Activated gamma-delta T cell (primary cell): Measurements from ENCODE around the gene RETREG1.
"Not testable (repeated sequence)": the region's sequence is repeated elsewhere in the genome, so short reads cannot be mapped to it uniquely, and the experiment has no call there.

Experiments
- DNase-seq: peaks from one replicate; lab custom pipeline; 2025; lab: John Stamatoyannopoulos, UW

Gene RETREG1

GRCh38 chr5:16617274-16617968 lies 624 bp upstream of the RETREG1 start:
- peak; percentile 11 for DNase-seq

GRCh38 chr5:16615741-16616535 lies 859 bp downstream of the RETREG1 start:
- DNase-seq, result no peak

DNA sequence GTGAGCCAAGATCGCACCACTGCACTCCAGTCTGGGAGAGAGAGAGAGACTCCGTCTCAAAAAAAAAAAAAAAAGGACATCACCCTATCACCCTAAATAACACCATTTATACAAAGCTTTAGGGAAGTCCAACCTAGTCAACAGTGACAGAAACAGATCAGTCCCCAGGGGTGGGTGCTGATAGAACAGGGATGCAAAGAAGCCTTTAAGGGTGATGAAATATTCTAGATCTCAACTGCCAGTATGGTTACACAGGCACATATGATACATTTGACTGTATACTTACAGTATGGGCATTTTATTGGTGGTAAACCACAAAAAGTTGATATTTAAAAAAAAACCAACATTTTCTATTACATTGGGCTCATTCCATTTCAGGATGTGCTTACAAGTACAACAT lies 4.8 kb downstream of the RETREG1 start:
- DNase-seq, result no peak

DNA sequence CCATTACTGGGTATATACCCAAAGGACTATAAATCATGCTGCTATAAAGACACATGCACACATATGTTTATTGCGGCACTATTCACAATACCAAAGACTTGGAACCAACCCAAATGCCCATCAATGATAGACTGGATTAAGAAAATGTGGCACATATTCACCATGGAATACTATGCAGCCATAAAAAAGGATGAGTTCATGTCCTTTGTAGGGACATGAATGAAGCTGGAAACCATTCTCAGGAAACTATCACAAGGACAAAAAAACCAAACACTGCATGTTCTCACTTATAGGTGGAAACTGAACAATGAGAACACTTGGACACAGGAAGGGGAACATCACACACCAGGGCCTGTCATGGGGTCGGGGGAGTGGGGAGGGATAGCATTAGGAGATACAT lies 5.9 kb downstream of the RETREG1 start:
- not testable (repeated sequence) for DNase-seq

DNA sequence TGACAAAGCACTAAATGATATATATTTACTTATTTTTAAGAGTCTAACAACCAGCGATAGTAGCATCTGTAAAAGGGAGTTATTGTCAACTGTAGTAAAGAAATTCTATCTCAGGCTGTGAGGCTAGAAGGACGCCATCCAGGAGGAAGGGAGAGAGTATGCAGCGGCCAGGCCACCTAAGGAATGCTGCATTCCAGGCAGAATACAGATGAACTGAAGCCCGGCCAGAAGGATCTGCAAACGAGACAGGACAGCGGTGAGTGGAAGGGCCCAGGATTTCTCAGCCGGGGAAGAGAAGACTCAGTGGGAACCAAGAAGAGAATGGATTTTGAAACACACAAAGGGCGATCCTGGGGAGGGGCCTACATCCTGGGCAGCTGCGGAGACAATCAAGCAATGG lies 7.4 kb downstream of the RETREG1 start:
- no peak for DNase-seq

- no peak for DNase-seq
Observed at GRCh38 chr5:16606628-16607027, 10.2 kb downstream of the RETREG1 start.

DNA sequence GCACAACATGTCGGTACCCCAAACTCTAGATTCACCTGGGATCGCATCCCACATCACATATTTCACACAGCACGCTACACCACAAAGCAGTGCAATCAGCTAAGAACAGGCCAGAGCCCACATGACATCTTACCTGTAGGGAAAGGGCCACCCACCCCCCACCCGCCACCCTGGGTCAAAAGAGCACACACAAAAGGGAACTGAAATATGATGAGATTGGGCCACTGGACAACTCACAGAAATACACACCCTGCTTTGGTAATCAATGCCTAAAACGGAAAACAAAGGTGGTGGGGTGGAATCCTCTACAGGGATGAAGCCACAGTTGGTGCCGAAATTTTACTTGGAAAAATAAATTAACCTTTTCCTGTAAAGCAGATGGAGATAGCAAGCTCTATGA lies 13.1 kb downstream of the RETREG1 start:
- no peak for DNase-seq

- DNase-seq, result no peak
Observed at GRCh38 chr5:16603295-16603694, 13.5 kb downstream of the RETREG1 start.

DNA sequence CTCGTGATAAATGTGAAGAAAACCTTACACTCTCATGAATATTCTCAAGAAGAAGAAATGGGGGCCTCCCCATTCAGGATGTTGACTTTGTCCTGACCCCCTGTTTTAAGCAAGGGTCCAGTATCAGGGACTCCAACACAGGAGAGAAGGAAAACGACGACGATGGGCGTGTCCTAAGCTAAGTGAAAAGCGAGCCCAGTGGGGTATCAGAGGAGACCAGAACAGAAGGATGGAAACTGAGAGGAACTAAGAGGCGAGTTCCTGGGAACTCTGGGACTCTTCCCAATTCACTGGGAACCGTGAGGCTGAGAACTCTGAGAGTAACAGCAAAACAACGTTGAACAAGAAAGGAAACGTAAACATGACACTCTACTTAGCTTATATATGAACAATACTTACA lies 14.6 kb downstream of the RETREG1 start:
- no peak for DNase-seq

GRCh38 chr5:16600946-16601345 lies 15.9 kb downstream of the RETREG1 start:
- DNase-seq, result no peak

GRCh38 chr5:16600397-16600796 lies 16.4 kb downstream of the RETREG1 start:
- no peak for DNase-seq

GRCh38 chr5:16597946-16598694 lies 18.7 kb downstream of the RETREG1 start:
- DNase-seq, result no peak

DNA sequence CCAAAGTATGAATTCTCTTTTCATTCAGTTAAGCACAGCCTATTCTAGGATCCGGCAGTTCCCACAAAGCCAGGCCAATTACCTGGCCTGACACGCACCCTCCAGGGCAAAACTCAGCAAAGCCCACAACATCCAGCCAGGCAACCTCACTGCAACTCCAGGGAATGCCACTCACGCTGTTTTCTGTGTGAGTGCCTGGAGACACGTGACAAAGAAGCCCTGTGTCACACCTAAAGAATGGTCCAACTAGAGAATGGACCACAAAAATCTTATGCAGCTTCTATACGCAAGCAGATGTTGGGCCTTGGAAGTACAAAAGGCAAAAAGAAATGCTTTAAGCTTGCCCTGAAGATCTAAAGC lies 20.2 kb downstream of the RETREG1 start:
- no peak for DNase-seq

DNA sequence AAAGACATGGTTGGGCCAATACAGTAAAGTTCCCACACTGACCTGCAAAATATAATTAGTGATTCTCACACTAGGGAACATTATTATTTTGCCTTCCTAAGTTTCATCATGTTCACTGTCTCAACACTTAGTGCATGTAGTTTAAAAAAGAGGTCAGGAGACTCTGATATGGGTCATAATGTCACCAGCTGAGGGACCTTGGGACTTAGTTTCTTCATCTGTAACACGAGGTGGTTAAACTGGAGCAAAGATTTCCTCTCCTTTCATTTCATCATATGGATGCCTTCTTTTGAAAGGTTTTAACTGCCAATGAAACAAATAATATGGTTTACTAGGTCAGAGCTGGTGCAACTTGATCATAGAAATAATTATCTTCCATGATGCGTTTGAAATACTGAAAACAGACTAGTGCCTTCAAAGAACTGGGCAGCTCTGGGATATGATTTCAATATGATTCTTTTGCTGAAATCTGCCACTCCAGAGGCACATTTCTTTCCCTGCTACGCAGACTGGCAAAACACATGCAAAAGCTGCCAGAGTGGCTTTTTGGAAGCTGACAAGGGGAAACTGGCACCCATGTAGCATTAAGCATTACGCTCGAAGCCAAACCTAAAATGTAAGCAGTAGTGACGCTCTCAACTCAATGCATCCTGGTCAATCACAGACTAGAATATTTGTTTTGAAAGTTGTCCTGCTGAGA lies 20.8 kb downstream of the RETREG1 start:
- no peak for DNase-seq

GRCh38 chr5:16593628-16594027 lies 23.2 kb downstream of the RETREG1 start:
- no peak for DNase-seq

DNA sequence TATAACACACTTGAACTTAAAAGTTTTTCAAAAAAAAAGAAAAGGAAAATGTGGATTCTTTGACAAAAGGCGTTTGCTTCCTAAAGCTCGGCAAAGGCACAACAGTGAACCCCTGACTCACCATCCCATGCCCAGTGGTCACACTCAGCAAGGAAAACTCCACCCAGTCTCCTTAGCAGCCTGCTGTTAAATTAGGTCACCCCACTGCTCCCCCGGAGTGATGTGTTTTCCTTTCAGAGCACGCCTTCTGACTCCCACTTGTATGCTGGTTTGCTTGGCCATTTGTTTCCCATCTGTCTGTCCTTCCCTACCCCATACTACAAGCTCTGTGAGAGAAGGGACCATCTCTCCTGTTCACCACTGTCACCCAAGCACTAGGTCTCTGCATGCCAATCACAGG lies 23.8 kb downstream of the RETREG1 start:
- DNase-seq, result no peak

GRCh38 chr5:16592255-16592654 lies 24.5 kb downstream of the RETREG1 start:
- DNase-seq, result no peak

DNA sequence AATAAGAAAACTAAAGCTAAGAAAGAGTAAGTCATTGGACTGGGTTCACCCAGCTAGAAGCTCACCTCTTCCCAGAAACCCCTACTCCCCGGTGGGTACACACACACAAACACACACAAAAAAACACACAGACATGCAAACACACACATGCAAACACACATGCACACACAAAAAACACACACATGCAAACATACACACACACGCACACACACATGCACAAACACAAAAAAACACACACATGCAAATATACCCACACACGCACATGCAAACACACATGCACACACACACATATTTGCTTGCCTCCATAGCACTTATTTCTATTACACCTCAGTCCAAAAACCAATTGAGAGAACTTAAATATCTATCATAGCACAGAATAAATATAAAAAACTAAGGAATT lies 26.1 kb downstream of the RETREG1 start:
- DNase-seq, result no peak

GRCh38 chr5:16589658-16590057 lies 27.1 kb downstream of the RETREG1 start:
- no peak for DNase-seq

GRCh38 chr5:16588434-16589214 lies 28.2 kb downstream of the RETREG1 start:
- no peak for DNase-seq

- no peak for DNase-seq
Observed at GRCh38 chr5:16586556-16586955, 30.2 kb downstream of the RETREG1 start.
